Panc1 (cell line): ENCODE data around the gene XG. TPM values are rescaled to one million over a fixed set of nuclear protein-coding genes. Genes with fewer than 3 reads are reported as not detected.
"Not testable (repeated sequence)": the region's sequence is repeated elsewhere in the genome, so short reads cannot be mapped to it uniquely, and the experiment has no call there.

Experiments
- ATAC-seq: fragments of 200-7000 bp; cut with Tn5 transposase; 2 replicates; pipeline ENCODE4 v1.9.1; 2020; ENCODE audit warnings: mild to moderate bottlenecking, moderate library complexity
- BruUV-seq: library from RNA; stranded (reverse); fragments of 400-500 nt; replicated peaks from 2 replicates; lab custom pipeline; 2021; lab: Mats Ljungman, UMichigan
- CTCF ChIA-PET: fragments of 300-600 bp; sonication (Branson Sonifier 250); formaldehyde crosslinking; loops from one replicate; lab custom pipeline; 2022; ENCODE audit warnings: antibody characterized with exemption; lab: Charles Lee
- POLR2A ChIA-PET: fragments of 300-600 bp; sonication (Branson Sonifier 250); formaldehyde crosslinking; loops from one replicate; lab custom pipeline; 2022; ENCODE audit warnings: antibody characterized with exemption; lab: Charles Lee
- DNase-seq: peaks from one replicate; pipeline ENCODE4 v3.0.0-alpha.2; 2010; ENCODE audit warnings: low read depth, low spot score
- H3K27ac ChIP-seq: 2 replicates; pipeline ENCODE4 v1.5.1; 2011; ENCODE audit warnings: mild to moderate bottlenecking, low read length, inconsistent platforms
- H3K27me3 ChIP-seq: fragments of 200-500 bp; sonication (Bioruptor generic); 2 replicates; pipeline ENCODE4 v1.6.0; 2014; ENCODE audit warnings: low read length, inconsistent platforms; ENCODE audit not compliant: control insufficient read depth, insufficient read depth
- H3K36me3 ChIP-seq: fragments of 200-500 bp; sonication (Bioruptor generic); 2 replicates; pipeline ENCODE4 v1.5.1; 2014; ENCODE audit warnings: inconsistent platforms, mild to moderate bottlenecking, low read length, moderate library complexity; ENCODE audit not compliant: control insufficient read depth, insufficient read depth
- H3K4me1 ChIP-seq: 2 replicates; pipeline ENCODE4 v1.5.1; 2011; ENCODE audit warnings: inconsistent platforms, mild to moderate bottlenecking, low read length, moderate library complexity; ENCODE audit not compliant: control insufficient read depth, insufficient read depth
- H3K4me3 ChIP-seq, 2 experiments: 2 replicates each; pipeline ENCODE4 v1.5.1; 2011 to 2012; ENCODE audit warnings: low read depth in 2 of 2, low read length in 2 of 2, mild to moderate bottlenecking in 2 of 2, inconsistent platforms in 1 of 2, moderate library complexity in 1 of 2
- H3K9me3 ChIP-seq: fragments of 200-500 bp; sonication (Bioruptor generic); 2 replicates; pipeline ENCODE4 v1.5.1; 2014; ENCODE audit warnings: low read depth, mild to moderate bottlenecking, inconsistent platforms, low read length, moderate library complexity; ENCODE audit not compliant: control insufficient read depth, insufficient read depth
- POLR2AphosphoS5 ChIP-seq: IDR thresholded peaks from 2 replicates; pipeline ENCODE4 v1.6.1; 2012; ENCODE audit warnings: mild to moderate bottlenecking, low read depth, low read length, moderate library complexity
- REST ChIP-seq, 2 experiments: IDR thresholded peaks; 2 replicates each; pipeline ENCODE4 v1.6.1; 2011 to 2012; ENCODE audit warnings: low read depth in 2 of 2, control low read depth in 1 of 2, low read length in 1 of 2, mild to moderate bottlenecking in 1 of 2, moderate library complexity in 1 of 2; ENCODE audit not compliant: insufficient read depth in 1 of 2
- SIN3A ChIP-seq: IDR thresholded peaks from 2 replicates; pipeline ENCODE4 v1.6.1; 2012; ENCODE audit warnings: low read depth, mild to moderate bottlenecking, low read length, moderate library complexity, borderline replicate concordance; ENCODE audit not compliant: insufficient read depth
- TCF7L2 ChIP-seq: IDR thresholded peaks from 2 replicates; pipeline ENCODE4 v1.6.1; 2011; ENCODE audit warnings: mild to moderate bottlenecking, low read depth, low read length, inconsistent platforms
- in situ Hi-C: cut with HindIII; loops from 2 replicates; pipeline ENCODE4 v1.10.0; 2016; ENCODE audit warnings: low sequenced_read_pairs, low pct_unique_long_range_greater_than_20kb
- intact Hi-C: fragments of 100-400 bp; cut with micrococcal nuclease; formaldehyde crosslinking; loops from one replicate; pipeline ENCODE4 v1.10.0; 2022; ENCODE audit not compliant: unreplicated experiment
- total RNA-seq: library from RNA; stranded (reverse); gene quantifications from one replicate; pipeline ENCODE4 v1.2.1, GENCODE V29; 2021; ENCODE audit not compliant: unreplicated experiment
- TF ChIP-seq, protein P1 (sequence below): fragments of 450-650 bp; IDR thresholded peaks from 2 replicates; pipeline ENCODE4 v1.5.1; 2017; ENCODE audit warnings: mild to moderate bottlenecking

The XG gene
- total RNA-seq, 1 experiment from 2014 or later = not detected

- no peak for ATAC-seq
- H3K4me1 ChIP-seq = no peaks in the 10 kb centered on the region
- no peaks in the 10 kb centered on the region for H3K9me3 ChIP-seq
- ChIA-PET CTCF (no interaction called here), POLR2A (no interaction called here)
- no peaks in the 10 kb centered on the region; the same call in 1 of the 2 replicates for H3K27me3 ChIP-seq
- intact Hi-C loops (no loop called here), in situ Hi-C loops (no loop called here)
- DNase-seq = no peak
- H3K4me3 ChIP-seq = no peak overlapping the region
- no TSS peak for BruUV-seq
- no peak for TF ChIP-seq REST (IDR thresholded peaks at IDR 0.05; ENCODE audit: insufficient read depth in 1 of 2, low read depth in 2 of 2, low read length in 1 of 2)
- no peak for TF ChIP-seq SIN3A
- TF ChIP-seq POLR2AphosphoS5 = no peak
- TF ChIP-seq, protein P1, sequence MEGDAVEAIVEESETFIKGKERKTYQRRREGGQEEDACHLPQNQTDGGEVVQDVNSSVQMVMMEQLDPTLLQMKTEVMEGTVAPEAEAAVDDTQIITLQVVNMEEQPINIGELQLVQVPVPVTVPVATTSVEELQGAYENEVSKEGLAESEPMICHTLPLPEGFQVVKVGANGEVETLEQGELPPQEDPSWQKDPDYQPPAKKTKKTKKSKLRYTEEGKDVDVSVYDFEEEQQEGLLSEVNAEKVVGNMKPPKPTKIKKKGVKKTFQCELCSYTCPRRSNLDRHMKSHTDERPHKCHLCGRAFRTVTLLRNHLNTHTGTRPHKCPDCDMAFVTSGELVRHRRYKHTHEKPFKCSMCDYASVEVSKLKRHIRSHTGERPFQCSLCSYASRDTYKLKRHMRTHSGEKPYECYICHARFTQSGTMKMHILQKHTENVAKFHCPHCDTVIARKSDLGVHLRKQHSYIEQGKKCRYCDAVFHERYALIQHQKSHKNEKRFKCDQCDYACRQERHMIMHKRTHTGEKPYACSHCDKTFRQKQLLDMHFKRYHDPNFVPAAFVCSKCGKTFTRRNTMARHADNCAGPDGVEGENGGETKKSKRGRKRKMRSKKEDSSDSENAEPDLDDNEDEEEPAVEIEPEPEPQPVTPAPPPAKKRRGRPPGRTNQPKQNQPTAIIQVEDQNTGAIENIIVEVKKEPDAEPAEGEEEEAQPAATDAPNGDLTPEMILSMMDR = no peak
- no peak for TF ChIP-seq TCF7L2
- H3K36me3 ChIP-seq = no peaks in the 10 kb centered on the region
- no peak overlapping the region for H3K27ac ChIP-seq
These were observed 22.9 kb downstream of the XG start for GRCh38 chrX:2774776-2775175.

DNA sequence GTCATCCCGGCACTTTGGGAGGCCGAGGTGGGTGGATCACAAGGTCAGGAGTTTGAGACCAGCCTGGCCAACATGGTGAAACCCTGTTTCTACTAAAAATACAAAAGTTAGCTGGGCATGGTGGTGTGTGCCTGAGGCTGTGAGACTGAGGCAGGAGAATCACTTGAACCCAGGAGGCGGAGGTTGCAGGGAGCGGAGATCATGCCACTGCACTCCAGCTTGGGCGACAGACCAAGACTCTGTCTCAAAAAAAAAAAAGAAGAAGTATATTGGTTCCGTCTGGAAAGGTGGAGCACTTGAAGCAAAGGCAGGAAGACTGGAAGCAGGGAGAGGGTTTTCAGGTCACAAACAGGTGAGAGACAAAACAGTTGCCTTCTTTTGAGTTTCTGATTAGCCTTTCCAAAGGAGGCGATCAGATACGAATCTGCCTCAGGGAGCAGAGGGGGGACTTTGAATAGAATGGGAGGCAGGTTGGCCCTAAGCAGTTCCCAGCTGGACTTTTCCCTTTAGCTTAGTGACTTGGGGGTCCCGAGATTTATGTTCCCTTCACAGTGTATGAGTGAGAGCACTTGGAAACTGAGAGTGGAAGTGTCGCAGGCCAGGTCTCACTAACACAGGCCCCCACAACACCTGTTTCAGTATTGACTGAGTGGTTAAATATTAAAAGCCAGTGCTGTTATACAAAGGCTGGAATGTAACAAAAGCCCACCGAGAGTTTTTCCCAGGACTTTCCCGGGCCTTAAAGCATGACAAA, 28.8 kb downstream of the XG start:
- BruUV-seq, H3K9me3 ChIP-seq, H3K27ac ChIP-seq, H3K4me3 ChIP-seq, DNase-seq, ATAC-seq, intact Hi-C loops, H3K27me3 ChIP-seq, H3K36me3 ChIP-seq, POLR2A ChIA-PET, CTCF ChIA-PET, in situ Hi-C loops, H3K4me1 ChIP-seq: not testable (repeated sequence)

DNA sequence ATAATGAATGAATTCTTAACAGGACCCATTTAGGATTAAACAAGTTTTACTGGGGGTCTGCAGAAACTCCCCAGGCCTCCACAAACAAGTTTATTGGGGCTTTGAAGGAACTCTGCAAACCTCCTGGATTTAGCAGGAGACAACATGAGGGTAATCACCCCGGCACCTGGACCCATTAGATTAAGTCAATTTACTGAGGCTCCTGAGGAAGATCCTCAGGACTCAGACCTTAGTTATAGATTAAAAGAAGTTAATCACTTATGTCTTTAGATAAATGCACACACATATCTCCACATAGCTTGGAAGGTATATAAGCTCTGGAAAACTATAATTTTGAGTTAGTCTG, 29.4 kb downstream of the XG start:
- ATAC-seq (no peak), DNase-seq (no peak)
- CTCF ChIA-PET = no interaction called here
- H3K36me3 ChIP-seq = no peaks in the 10 kb centered on the region
- POLR2A ChIA-PET = no interaction called here
- BruUV-seq = no TSS peak
- no peaks in the 10 kb centered on the region for H3K27me3 ChIP-seq
- in situ Hi-C loops (no loop called here), intact Hi-C loops (no loop called here)
- no peak overlapping the region for H3K4me3 ChIP-seq
- no peak overlapping the region for H3K27ac ChIP-seq
- H3K4me1 ChIP-seq = no peaks in the 10 kb centered on the region
- TF ChIP-seq TCF7L2 = no peak
- TF ChIP-seq, protein P1 = no peak
- no peak for TF ChIP-seq REST (IDR thresholded peaks at IDR 0.05; ENCODE audit: insufficient read depth in 1 of 2, low read depth in 2 of 2, low read length in 1 of 2)
- TF ChIP-seq POLR2AphosphoS5 = no peak
- TF ChIP-seq SIN3A = no peak
- no peaks in the 10 kb centered on the region for H3K9me3 ChIP-seq
